HepG2 (cell line): ENCODE measurements around the gene USP36. TPM values are rescaled to one million over a fixed set of nuclear protein-coding genes. Genes with fewer than 3 reads are reported as not detected.

ENCODE experiments used
- ASH2L ChIP-seq: fragments of 300-600, 200-600 bp; sonication (generic); IDR thresholded peaks from 2 replicates; pipeline ENCODE4 v1.7.0; 2017; ENCODE audit warnings: low read depth, mild to moderate bottlenecking, moderate library complexity, mixed read lengths, low read length; ENCODE audit not compliant: insufficient read length
- CBFB ChIP-seq: sonication (generic); formaldehyde crosslinking; IDR thresholded peaks from 2 replicates; pipeline ENCODE4 v1.4.0; 2020; ENCODE audit warnings: missing genetic modification reagents
- CBX5 ChIP-seq: sonication (generic); formaldehyde crosslinking; IDR thresholded peaks from 2 replicates; pipeline ENCODE4 v1.4.0; 2020; ENCODE audit warnings: missing genetic modification reagents, borderline replicate concordance
- CTCF ChIP-seq: sonication (generic); formaldehyde crosslinking; IDR thresholded peaks from 2 replicates; pipeline ENCODE4 v1.5.0; 2020; ENCODE audit warnings: mild to moderate bottlenecking, missing genetic modification reagents, moderate library complexity
- EHMT2 ChIP-seq: fragments of 200-600 bp; sonication (generic); IDR thresholded peaks from 2 replicates; pipeline ENCODE4 v1.7.0; 2017; ENCODE audit warnings: antibody characterized with exemption, low read depth, low read length, borderline replicate concordance
- FOSL2 ChIP-seq: sonication (generic); formaldehyde crosslinking; IDR thresholded peaks from 2 replicates; pipeline ENCODE4 v1.4.0; 2020; ENCODE audit warnings: missing genetic modification reagents
- HOXD1 ChIP-seq: sonication (generic); formaldehyde crosslinking; IDR thresholded peaks from 2 replicates; pipeline ENCODE4 v1.5.0; 2020; ENCODE audit warnings: missing genetic modification reagents
- KMT2A ChIP-seq: sonication (generic); formaldehyde crosslinking; IDR thresholded peaks from 2 replicates; pipeline ENCODE4 v1.4.0; 2020; ENCODE audit warnings: missing genetic modification reagents
- MED1 ChIP-seq: sonication (generic); formaldehyde crosslinking; IDR thresholded peaks from 2 replicates; pipeline ENCODE4 v1.4.0; 2020; ENCODE audit warnings: missing genetic modification reagents
- MYC ChIP-seq: sonication (generic); formaldehyde crosslinking; IDR thresholded peaks from 2 replicates; pipeline ENCODE4 v1.9.0; 2021; ENCODE audit warnings: missing genetic modification reagents, borderline replicate concordance
- PITX1 ChIP-seq: sonication (generic); formaldehyde crosslinking; IDR thresholded peaks from 2 replicates; pipeline ENCODE4 v1.5.1; 2020; ENCODE audit warnings: mild to moderate bottlenecking, missing genetic modification reagents
- SAP130 ChIP-seq: IDR thresholded peaks from 2 replicates; pipeline ENCODE4 v1.6.1; 2016; ENCODE audit warnings: low read depth
- SP2 ChIP-seq: sonication (generic); formaldehyde crosslinking; IDR thresholded peaks from 2 replicates; pipeline ENCODE4 v1.5.1; 2020; ENCODE audit warnings: mild to moderate bottlenecking, missing genetic modification reagents
- TERF1 ChIP-seq: sonication (generic); formaldehyde crosslinking; IDR thresholded peaks from 2 replicates; pipeline ENCODE4 v1.8.0; 2022; ENCODE audit warnings: mild to moderate bottlenecking, missing genetic modification reagents, moderate library complexity
- WIZ ChIP-seq: sonication (generic); formaldehyde crosslinking; IDR thresholded peaks from 2 replicates; pipeline ENCODE4 v1.5.1; 2020; ENCODE audit warnings: mild to moderate bottlenecking, missing genetic modification reagents
- ZBTB7A ChIP-seq: sonication (generic); formaldehyde crosslinking; IDR thresholded peaks from 2 replicates; pipeline ENCODE4 v1.8.0; 2022; ENCODE audit warnings: mild to moderate bottlenecking, missing genetic modification reagents
- ZNF205 ChIP-seq: IDR thresholded peaks from 2 replicates; pipeline ENCODE4 v1.6.1; 2018; ENCODE audit warnings: missing biosample characterization, missing genetic modification reagents
- ZNF354B ChIP-seq: sonication (generic); formaldehyde crosslinking; IDR thresholded peaks from 2 replicates; pipeline ENCODE4 v1.8.0; 2022; ENCODE audit warnings: mild to moderate bottlenecking, missing genetic modification reagents
- ZNF574 ChIP-seq: sonication (generic); formaldehyde crosslinking; IDR thresholded peaks from 2 replicates; pipeline ENCODE4 v1.4.0; 2020; ENCODE audit warnings: missing genetic modification reagents
- ZNF704 ChIP-seq: sonication (generic); formaldehyde crosslinking; IDR thresholded peaks from 2 replicates; pipeline ENCODE4 v1.8.1; 2023; ENCODE audit warnings: mild to moderate bottlenecking, inconsistent platforms, moderate library complexity, missing genetic modification reagents, borderline replicate concordance
- polyA plus RNA-seq, 8 experiments: library from polyadenylated mRNA; depleted of rRNA in 3 of 8; stranded (reverse) in 7 of 8; unstranded in 1 of 8; fragments of >200 nt; fragmentation: Illumina TruSeq in 4 of 8; extraction: Trizol in 4 of 8; gene quantifications; 2 replicates each; pipeline versions ENCODE4 v1.2.1 to v1.2.3, GENCODE V29; 2011 to 2016; ENCODE audit warnings: low read depth in 4 of 8, missing spikeins in 1 of 8, mixed read lengths in 1 of 8; ENCODE audit not compliant: insufficient read depth in 1 of 8
- total RNA-seq, 5 experiments: library from RNA; depleted of rRNA; stranded (reverse); fragments of >200 nt; fragmentation: Illumina TruSeq; extraction: Trizol; gene quantifications; 2 replicates each; pipeline ENCODE4 v1.2.3, GENCODE V29; 2016; ENCODE audit warnings: low read depth in 1 of 5

The USP36 gene
- total and polyA plus RNA-seq, 2 of the 13 experiments (the other 11 are each of a cell fraction or from before 2014, with no cell fraction given) = 29.6 to 45.9 TPM

GRCh38 chr17:78865682-78866390, 25.2 kb upstream of the USP36 start (continued):
- TF ChIP-seq WIZ (CRISPR knock-in tag) = 0 out of 2 replicates have a peak, but pooled peaks have one; percentile 36
- no peak for TF ChIP-seq ZNF704
- peak; percentile 97 for TF ChIP-seq CTCF (CRISPR knock-in tag)
- TF ChIP-seq CBX5 (CRISPR knock-in tag) = peak; percentile 73; the same call in 1 of the 2 replicates
- peak; percentile 85 for TF ChIP-seq SAP130
- TF ChIP-seq ASH2L = no peak
- 0 out of 2 replicates have a peak, but pooled peaks have one; percentile 34 for TF ChIP-seq CBFB (CRISPR knock-in tag)
- peak; percentile 72 for TF ChIP-seq FOSL2 (CRISPR knock-in tag)
- TF ChIP-seq SP2 (CRISPR knock-in tag) = no peak
- TF ChIP-seq ZNF205 = no peak
- peak; percentile 59 for TF ChIP-seq MED1 (CRISPR knock-in tag)
- TF ChIP-seq HOXD1 (CRISPR knock-in tag) = no peak
- 0 out of 2 replicates have a peak, but pooled peaks have one; percentile 56 for TF ChIP-seq KMT2A (CRISPR knock-in tag)
- TF ChIP-seq TERF1 (CRISPR knock-in tag) = no peak
- TF ChIP-seq PITX1 = peak; percentile 50; the same call in 1 of the 2 replicates
- TF ChIP-seq MYC = peak; percentile 51; the same call in 1 of the 2 replicates
- no peak for TF ChIP-seq ZNF354B (CRISPR knock-in tag)
- no peak for TF ChIP-seq ZBTB7A (CRISPR knock-in tag)
- peak; percentile 48 for TF ChIP-seq ZNF574
- no peak for TF ChIP-seq EHMT2
